Spleen (tissue), 11 donors: ENCODE data around the gene MFSD2A. TPM values are rescaled to one million over a fixed set of nuclear protein-coding genes. Genes with fewer than 3 reads are reported as not detected.

Experiments
- DNase-seq: peaks from one replicate; pipeline ENCODE4 v3.0.0-alpha.2; 2020
- H3K27ac ChIP-seq, 8 donors: fragments of 200-600 bp; sonication (generic) in 7 of 8; 1 replicate in 4 of 8; 2 replicates in 4 of 8; pipeline versions ENCODE4 v1.5.0 to v1.8.0; 2016 to 2021; ENCODE audit warnings: inconsistent platforms in 4 of 8, mild to moderate bottlenecking in 4 of 8, moderate library complexity in 1 of 8
- H3K27me3 ChIP-seq, 7 donors: fragments of 200-600 bp; sonication (generic) in 6 of 7; replicated peaks in 1 of 7; 1 replicate in 4 of 7; 2 replicates in 3 of 7; pipeline versions ENCODE4 v1.5.0 to v1.8.0; 2016 to 2021; ENCODE audit warnings: inconsistent platforms in 3 of 7, mild to moderate bottlenecking in 1 of 7
- H3K36me3 ChIP-seq, 6 donors: fragments of 200-600 bp; sonication (generic) in 5 of 6; 1 replicate in 4 of 6; 2 replicates in 2 of 6; pipeline versions ENCODE4 v1.5.0 to v1.8.0; 2016 to 2021; ENCODE audit warnings: inconsistent platforms in 2 of 6
- H3K4me1 ChIP-seq, 6 donors: fragments of 200-600 bp; sonication (generic) in 5 of 6; 1 replicate in 3 of 6; 2 replicates in 3 of 6; pipeline versions ENCODE4 v1.5.0 to v1.8.0; 2016 to 2021; ENCODE audit warnings: inconsistent platforms in 3 of 6
- H3K4me3 ChIP-seq, 8 donors: fragments of 200-600 bp; sonication (generic) in 7 of 8; 1 replicate in 4 of 8; 2 replicates in 4 of 8; pipeline versions ENCODE4 v1.5.0 to v1.8.0; 2016 to 2021; ENCODE audit warnings: inconsistent platforms in 4 of 8, mild to moderate bottlenecking in 4 of 8, moderate library complexity in 2 of 8
- H3K9me3 ChIP-seq, 8 donors: fragments of 200-600 bp; sonication (generic) in 7 of 8; 1 replicate in 4 of 8; 2 replicates in 4 of 8; pipeline versions ENCODE4 v1.5.0 to v1.8.0; 2016 to 2021; ENCODE audit warnings: inconsistent platforms in 4 of 8
- CTCF ChIP-seq, 11 experiments: fragments of 200-600 bp in 7 of 11; fragments of 450-650 bp in 4 of 11; sonication (generic) in 4 of 11; IDR thresholded peaks in 8 of 11; conservative IDR thresholded peaks in 3 of 11; 1 replicate in 7 of 11; 2 replicates in 4 of 11; pipeline versions ENCODE4 v1.4.0 to v1.8.0; 2016 to 2021; ENCODE audit warnings: antibody characterized with exemption in 11 of 11, inconsistent platforms in 4 of 11, mild to moderate bottlenecking in 1 of 11
- POLR2A ChIP-seq, 3 donors: fragments of 450-650 bp; IDR thresholded peaks; one replicate each; pipeline ENCODE4 v1.5.1; 2017; ENCODE audit warnings: antibody characterized with exemption in 3 of 3, mild to moderate bottlenecking in 1 of 3
- POLR2AphosphoS5 ChIP-seq, 3 donors: sonication (generic); formaldehyde crosslinking; IDR thresholded peaks; one replicate each; pipeline ENCODE4 v1.5.1; 2017; ENCODE audit warnings: antibody characterized with exemption in 3 of 3
- WGBS, 5 donors: extraction: QIAGEN DNeasy Blood & Tissue Kit in 3 of 5; methylation state at CpG; one replicate each; pipeline versions ENCODE4 v1.1.5 to v1.1.7; 2013 to 2018; 5-methylcytosine and 5-hydroxymethylcytosine counted together
- intact Hi-C: fragments of 100-400 bp; cut with DNase I; formaldehyde crosslinking; loops from one replicate; pipeline ENCODE4 v1.15.0; 2023; ENCODE audit warnings: low total_unique reads
- polyA plus RNA-seq, 3 donors: library from polyadenylated mRNA; stranded (reverse); fragments of 200-250 nt; gene quantifications; one replicate each; pipeline ENCODE4 v1.2.1, GENCODE V29; 2013
- total RNA-seq, 7 donors: library from RNA; depleted of rRNA in 3 of 7; stranded (reverse); fragments of >200 nt in 3 of 7; fragmentation: NEBNext Ultra II Directional in 4 of 7; extraction: Animal tissue kit (Norgen Biotek cat#: 25700) in 4 of 7; gene quantifications; one replicate each; pipeline versions ENCODE4 v1.1.0 to v1.2.1, GENCODE V29; 2016 to 2021
- donor health status: healthy with polysubstance abuse.
- donor health status: DM: no; HTN: no; CAD: no; lungs with moderate emphysema.
- donor health status: DM: no; HTN: no; CAD: no.
- donor health status: Bipolar disorder and iron deficiency.
- donor health status: healthy.
- donor health status: DM: no; HTN: no; CAD: no.
- donor health status: DM: yes; HTN: yes; CAD: no.

Gene MFSD2A
- total and polyA plus RNA-seq, 10 donors, result 0.88 to 7.1 (median 3.8) TPM

GRCh38 chr1:39969048-39969447 is 14.1 kb downstream of the MFSD2A start:
- Histone ChIP-seq H3K36me3 (peaks cover 0 to 34% (median 0%) of the 10 kb centered on the region in 6 donors), H3K9me3 (no peaks in the 10 kb centered on the region), H3K4me3 (no peak overlapping the region), H3K4me1 (peaks cover 0 to 30% (median 7%) of the 10 kb centered on the region in 6 donors), H3K27me3 (no peaks in the 10 kb centered on the region), H3K27ac (no peak overlapping the region)
- no peak for TF ChIP-seq POLR2A (IDR thresholded peaks at IDR 0.05)
- no peak for TF ChIP-seq POLR2AphosphoS5 (IDR thresholded peaks at IDR 0.05)
- TF ChIP-seq CTCF (IDR thresholded peaks at IDR 0.05 in 8 of 11, conservative IDR thresholded peaks at IDR 0.05 in 3 of 11), result no peak
- DNase-seq, result no peak
- intact Hi-C loops, result no loop called here
- 85 to 95% (median 92%) methylated on average over 8 to 9 of the region's 9 CpGs for WGBS, 5 donors

- WGBS, 5 donors, result 72 to 92% (median 83%) methylated on average over 10 to 13 of the region's 13 CpGs
- Histone ChIP-seq H3K9me3 (no peaks in the 10 kb centered on the region), H3K27ac (no peak overlapping the region), H3K36me3 (peaks cover 0 to 34% (median 0%) of the 10 kb centered on the region in 6 donors), H3K4me1 (peaks cover 0 to 30% (median 7%) of the 10 kb centered on the region in 6 donors), H3K4me3 (no peak overlapping the region), H3K27me3 (no peaks in the 10 kb centered on the region)
- intact Hi-C loops, result no loop called here
- DNase-seq, result no peak
- TF ChIP-seq CTCF (IDR thresholded peaks at IDR 0.05 in 8 of 11, conservative IDR thresholded peaks at IDR 0.05 in 3 of 11) (no peak), POLR2A (IDR thresholded peaks at IDR 0.05) (no peak), POLR2AphosphoS5 (IDR thresholded peaks at IDR 0.05) (no peak)
Measured at GRCh38 chr1:39969531-39970270, 14.8 kb downstream of the MFSD2A start.

- peaks cover 0 to 34% (median 0%) of the 10 kb centered on the region in 6 donors for H3K36me3 ChIP-seq
- WGBS, 5 donors, result 75 to 83% (median 79%) methylated on average over 4 of the region's 4 CpGs
- intact Hi-C loops, result no loop called here
- no peak for TF ChIP-seq POLR2A (IDR thresholded peaks at IDR 0.05)
- no peak for TF ChIP-seq POLR2AphosphoS5 (IDR thresholded peaks at IDR 0.05)
- no peak for TF ChIP-seq CTCF (IDR thresholded peaks at IDR 0.05 in 8 of 11, conservative IDR thresholded peaks at IDR 0.05 in 3 of 11)
- no peak overlapping the region for H3K4me3 ChIP-seq
- H3K9me3 ChIP-seq, result no peaks in the 10 kb centered on the region
- no peak overlapping the region for H3K27ac ChIP-seq
- no peaks in the 10 kb centered on the region for H3K27me3 ChIP-seq
- H3K4me1 ChIP-seq, result peaks cover 0 to 25% (median 7%) of the 10 kb centered on the region in 6 donors
- DNase-seq, result no peak
Measured at GRCh38 chr1:39970274-39970673, 15.3 kb downstream of the MFSD2A start.

- peaks cover 0 to 24% (median 7%) of the 10 kb centered on the region in 6 donors for H3K4me1 ChIP-seq
- TF ChIP-seq CTCF (IDR thresholded peaks at IDR 0.05 in 8 of 11, conservative IDR thresholded peaks at IDR 0.05 in 3 of 11) (no peak), POLR2AphosphoS5 (IDR thresholded peaks at IDR 0.05) (no peak), POLR2A (IDR thresholded peaks at IDR 0.05) (no peak)
- H3K9me3 ChIP-seq, result no peaks in the 10 kb centered on the region
- peaks cover 0 to 33% (median 0%) of the 10 kb centered on the region in 6 donors for H3K36me3 ChIP-seq
- 58 to 78% (median 77%) methylated on average over 4 of the region's 4 CpGs for WGBS, 5 donors
- DNase-seq, result no peak
- intact Hi-C loops, result no loop called here
- no peak overlapping the region for H3K27ac ChIP-seq
- no peak overlapping the region for H3K4me3 ChIP-seq
- no peaks in the 10 kb centered on the region for H3K27me3 ChIP-seq
Measured at GRCh38 chr1:39971138-39971537, 16.2 kb downstream of the MFSD2A start.
